ENCODE results near the gene CKAP4. TPM values are rescaled to one million over a fixed set of nuclear protein-coding genes. Genes with fewer than 3 reads are reported as not detected.

The CKAP4 gene
- total RNA-seq, 1 experiment from 2014 or later, result 54.9 TPM

GRCh38 chr12:106281056-106281782 is 33.4 kb upstream of the CKAP4 start:
- in situ Hi-C loops (cut with HindIII; ENCODE audit: low pct_unique_long_range_greater_than_20kb, low sequenced_read_pairs), result no loop called here
- no peak for DNase-seq (ENCODE audit: low read depth, low spot score)

DNA sequence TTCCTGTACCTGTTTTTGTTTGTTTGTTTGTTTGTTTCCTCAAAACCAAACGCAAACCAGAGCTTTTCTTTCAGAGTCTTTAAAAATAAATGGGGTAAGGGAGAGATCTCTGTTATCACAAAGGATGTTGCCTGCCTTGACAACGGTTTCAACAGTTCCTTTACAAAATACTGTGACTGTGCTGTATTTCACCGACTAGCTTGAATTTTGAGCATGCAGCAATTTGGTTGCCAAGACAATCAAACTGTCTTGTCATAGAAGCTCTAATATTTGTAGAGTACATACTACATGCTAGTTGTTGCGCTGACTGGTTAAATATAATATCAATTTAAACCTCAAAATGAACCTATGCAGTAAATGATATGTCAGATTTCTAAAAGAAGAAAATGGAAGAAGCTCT is 32.3 kb upstream of the CKAP4 start:
- no peak for DNase-seq (ENCODE audit: low read depth, low spot score)
- in situ Hi-C loops (cut with HindIII; ENCODE audit: low pct_unique_long_range_greater_than_20kb, low sequenced_read_pairs), result no loop called here

GRCh38 chr12:106276032-106276740 is 28.4 kb upstream of the CKAP4 start:
- in situ Hi-C loops (cut with HindIII; ENCODE audit: low pct_unique_long_range_greater_than_20kb, low sequenced_read_pairs), result no loop called here

DNA sequence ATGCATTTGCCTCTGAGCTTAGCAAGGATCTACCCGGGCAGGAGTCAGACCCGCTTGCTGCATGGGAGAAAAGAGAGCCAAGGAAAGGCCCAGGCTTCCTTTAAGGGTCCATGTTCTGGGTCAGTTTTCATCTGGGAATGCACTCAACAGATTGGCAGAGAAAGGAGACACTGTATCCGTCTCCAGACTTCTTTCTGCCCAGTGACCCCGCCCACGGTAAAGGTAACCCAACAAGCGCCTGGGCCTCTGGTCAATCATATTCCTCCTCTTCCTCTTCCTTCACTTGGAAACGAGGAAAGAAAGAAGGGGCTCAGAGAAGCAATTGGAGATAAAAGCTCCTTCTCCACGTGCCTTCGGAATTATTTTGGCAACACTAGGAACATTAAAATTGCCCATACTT is 27.6 kb upstream of the CKAP4 start:
- no peak for DNase-seq (ENCODE audit: low read depth, low spot score)
- in situ Hi-C loops (cut with HindIII; ENCODE audit: low pct_unique_long_range_greater_than_20kb, low sequenced_read_pairs), result no loop called here

More at GRCh38 chr12:106276032-106276740, 28.4 kb upstream of the CKAP4 start:
- DNase-seq (ENCODE audit: low read depth, low spot score), result no peak

DNA sequence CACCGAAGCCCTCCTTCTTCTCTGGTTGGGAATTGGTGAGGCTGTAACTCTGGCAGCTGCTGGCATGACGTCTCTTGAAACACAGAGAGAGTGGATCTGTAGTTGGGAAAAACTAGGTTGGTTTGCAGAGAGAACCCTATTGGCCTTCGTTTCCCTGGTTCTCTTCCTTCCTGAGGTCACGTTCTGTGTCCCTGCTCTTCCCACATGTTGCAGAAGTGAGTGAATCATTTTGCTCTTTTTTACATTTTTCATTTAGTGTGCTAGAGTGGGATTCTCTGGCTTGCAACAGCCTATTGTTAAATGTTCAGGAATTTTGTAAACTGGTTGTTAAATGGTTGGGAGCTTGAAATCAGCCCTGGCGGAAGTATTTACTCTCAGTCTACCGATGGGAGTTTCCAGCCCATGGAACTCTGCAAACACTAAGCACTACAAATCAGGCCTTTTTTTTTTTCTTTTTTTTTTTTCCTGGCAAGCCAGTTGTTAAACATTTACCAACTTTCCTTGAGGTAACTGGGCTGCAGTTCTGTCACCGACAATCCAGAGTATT is 26.8 kb upstream of the CKAP4 start:
- no peak for DNase-seq (ENCODE audit: low read depth, low spot score)
- in situ Hi-C loops (cut with HindIII; ENCODE audit: low pct_unique_long_range_greater_than_20kb, low sequenced_read_pairs), result no loop called here

DNA sequence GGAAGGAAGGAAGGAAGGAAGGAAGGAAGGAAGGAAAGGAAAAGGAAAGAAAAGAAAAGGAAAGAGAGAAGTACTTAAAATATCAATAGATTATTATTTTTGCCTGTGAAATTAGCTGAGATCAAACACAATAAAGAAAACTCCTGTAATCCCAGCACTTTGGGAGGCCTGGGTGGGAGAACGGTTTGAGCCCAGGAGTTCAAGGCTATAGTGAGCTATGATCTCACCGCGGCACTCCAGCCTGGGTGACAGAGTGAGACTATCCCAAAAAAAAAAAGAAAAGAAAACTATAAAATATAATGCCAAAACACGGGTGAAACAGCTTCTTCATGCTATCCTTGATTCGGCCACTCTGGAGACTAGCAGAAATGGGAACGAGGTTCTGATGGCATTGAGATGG is 26.2 kb upstream of the CKAP4 start:
- in situ Hi-C loops (cut with HindIII; ENCODE audit: low pct_unique_long_range_greater_than_20kb, low sequenced_read_pairs), result no loop called here
- DNase-seq (ENCODE audit: low read depth, low spot score), result no peak

GRCh38 chr12:106273491-106273890 is 25.7 kb upstream of the CKAP4 start:
- in situ Hi-C loops (cut with HindIII; ENCODE audit: low pct_unique_long_range_greater_than_20kb, low sequenced_read_pairs), result no loop called here
- no peak for DNase-seq (ENCODE audit: low read depth, low spot score)

DNA sequence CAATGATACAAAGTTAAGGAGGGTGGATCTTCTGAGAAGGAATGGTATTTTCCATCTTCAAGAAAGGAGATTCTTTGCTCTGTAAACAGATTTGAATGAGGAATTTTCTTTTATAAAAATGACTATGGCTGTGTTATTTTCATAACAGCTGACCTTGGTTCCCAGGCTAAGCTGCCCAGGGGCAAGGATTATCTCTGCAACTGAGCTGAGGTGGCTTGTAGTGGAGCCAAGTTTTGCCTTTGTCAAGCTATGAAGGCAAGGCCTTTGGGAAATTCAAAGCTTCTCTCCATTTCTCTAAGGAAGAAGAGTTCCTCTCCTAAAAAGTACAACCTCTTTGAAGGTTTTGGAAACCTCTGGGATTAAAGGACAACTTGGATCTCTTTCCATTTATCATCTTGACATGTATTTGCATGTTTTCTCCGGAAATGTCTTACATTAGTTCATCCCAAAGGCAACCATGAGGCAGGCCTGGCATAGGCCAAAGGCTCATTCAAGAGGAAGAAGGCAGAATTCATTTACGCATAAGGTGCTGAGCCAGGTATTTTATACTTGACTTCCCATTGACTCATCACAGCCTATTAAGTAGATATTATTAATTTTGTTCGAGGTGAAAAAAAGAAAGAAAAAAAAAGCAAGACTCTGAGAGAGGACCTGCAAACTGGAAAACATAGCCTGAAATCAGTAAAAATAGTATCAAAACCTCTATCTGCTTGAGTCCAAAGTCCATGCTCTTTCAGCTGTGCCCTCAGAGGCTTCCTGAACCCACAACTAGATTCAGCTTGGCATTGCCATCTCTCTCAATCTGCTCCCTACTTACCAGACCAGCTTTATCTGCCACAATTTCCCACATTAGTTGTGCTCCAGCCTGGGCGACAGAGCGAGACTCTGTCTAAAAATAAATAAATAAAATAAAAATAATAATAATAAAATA is 24.0 kb upstream of the CKAP4 start:
- in situ Hi-C loops (cut with HindIII; ENCODE audit: low pct_unique_long_range_greater_than_20kb, low sequenced_read_pairs), result no loop called here
- peak; percentile 42 for DNase-seq (ENCODE audit: low read depth, low spot score)

- no peak for DNase-seq (ENCODE audit: low read depth, low spot score)
- in situ Hi-C loops (cut with HindIII; ENCODE audit: low pct_unique_long_range_greater_than_20kb, low sequenced_read_pairs), result no loop called here
Measured at GRCh38 chr12:106269150-106269771, 21.4 kb upstream of the CKAP4 start.

DNA sequence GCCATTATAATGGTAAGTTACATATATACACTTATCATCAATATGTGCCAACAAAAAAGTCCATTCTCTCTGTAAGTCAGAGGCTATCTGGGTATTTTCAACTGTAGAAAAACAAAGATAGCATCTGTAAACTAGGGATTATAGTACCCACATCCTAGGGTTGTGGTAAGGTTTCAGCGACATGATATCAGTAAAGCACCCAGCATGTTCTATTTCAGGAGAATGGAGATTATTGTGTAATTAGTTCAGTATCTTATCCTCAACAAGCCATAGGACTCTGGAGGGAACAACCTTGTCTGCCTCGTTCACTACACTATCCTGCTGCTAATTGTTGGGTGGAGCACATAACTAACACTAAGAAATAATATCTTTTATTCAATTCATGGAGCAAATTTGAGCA is 19.7 kb upstream of the CKAP4 start:
- no peak for DNase-seq (ENCODE audit: low read depth, low spot score)
- in situ Hi-C loops (cut with HindIII; ENCODE audit: low pct_unique_long_range_greater_than_20kb, low sequenced_read_pairs), result no loop called here

DNA sequence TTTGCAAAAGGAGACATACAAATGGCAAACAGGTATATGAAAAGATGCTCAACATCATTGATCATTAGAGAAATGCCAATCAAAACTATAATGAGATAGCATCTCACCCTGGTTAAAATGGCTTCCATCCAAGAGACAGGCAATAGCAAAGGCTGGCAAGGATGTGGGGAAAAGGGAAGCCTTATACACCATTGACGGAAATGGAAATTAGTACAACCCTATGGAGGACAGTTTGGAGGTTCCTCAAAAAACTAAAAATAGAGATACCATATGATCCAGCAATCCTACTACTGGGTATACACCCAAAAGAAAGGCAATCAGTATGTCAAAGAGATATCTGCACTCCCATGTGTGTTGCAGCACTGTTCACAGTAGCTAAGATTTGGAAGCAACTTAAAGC is 17.3 kb upstream of the CKAP4 start:
- DNase-seq (ENCODE audit: low read depth, low spot score), result peak; percentile 27
- in situ Hi-C loops (cut with HindIII; ENCODE audit: low pct_unique_long_range_greater_than_20kb, low sequenced_read_pairs), result no loop called here

DNA sequence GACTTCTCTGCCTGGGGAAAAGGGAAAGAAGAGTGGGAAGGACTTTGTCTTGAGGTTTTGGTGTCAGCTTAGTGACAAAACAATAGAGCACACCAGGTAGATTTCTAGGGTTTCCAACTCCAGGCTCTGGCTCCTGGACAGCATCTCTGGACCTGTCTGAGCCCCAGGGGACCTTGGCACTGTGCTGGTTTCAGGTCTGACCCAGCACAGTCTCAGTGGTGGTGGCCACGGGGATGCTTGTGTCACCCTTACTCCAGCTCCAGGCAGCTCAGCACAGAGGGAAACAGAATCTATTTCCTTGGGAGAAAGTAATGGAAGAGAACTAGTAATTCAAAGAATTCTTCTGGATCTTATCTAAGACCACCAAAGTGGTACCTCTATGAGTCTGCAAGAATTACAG is 11.1 kb upstream of the CKAP4 start:
- in situ Hi-C loops (cut with HindIII; ENCODE audit: low pct_unique_long_range_greater_than_20kb, low sequenced_read_pairs), result no loop called here

GRCh38 chr12:106258226-106258625 is 10.4 kb upstream of the CKAP4 start:
- in situ Hi-C loops (cut with HindIII; ENCODE audit: low pct_unique_long_range_greater_than_20kb, low sequenced_read_pairs), result no loop called here
- no peak for DNase-seq (ENCODE audit: low read depth, low spot score)

More for the DNA sequence above, 11.1 kb upstream of the CKAP4 start:
- DNase-seq (ENCODE audit: low read depth, low spot score), result no peak

GRCh38 chr12:106256524-106256923 is 8.7 kb upstream of the CKAP4 start:
- in situ Hi-C loops (cut with HindIII; ENCODE audit: low pct_unique_long_range_greater_than_20kb, low sequenced_read_pairs), result no loop called here
- DNase-seq (ENCODE audit: low read depth, low spot score), result no peak

DNA sequence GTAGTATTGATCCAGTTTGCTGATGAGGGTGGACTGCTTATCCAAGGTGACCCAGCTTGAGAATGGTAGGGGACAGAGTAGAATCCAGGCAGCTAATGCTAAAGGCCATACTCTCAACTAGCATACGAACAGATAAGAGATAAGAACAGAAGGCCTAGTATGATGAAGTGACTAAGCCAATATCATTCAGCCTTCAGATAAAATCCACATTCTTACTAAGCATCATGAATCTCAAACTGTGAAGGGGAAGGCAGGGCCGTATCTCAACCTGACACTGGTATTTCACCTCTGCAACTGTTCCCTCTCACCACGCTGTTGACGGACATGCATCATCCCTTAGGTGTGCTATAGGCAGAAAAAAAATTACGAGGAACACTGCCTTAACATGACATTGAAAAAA is 8.1 kb upstream of the CKAP4 start:
- in situ Hi-C loops (cut with HindIII; ENCODE audit: low pct_unique_long_range_greater_than_20kb, low sequenced_read_pairs), result no loop called here
- DNase-seq (ENCODE audit: low read depth, low spot score), result no peak

DNA sequence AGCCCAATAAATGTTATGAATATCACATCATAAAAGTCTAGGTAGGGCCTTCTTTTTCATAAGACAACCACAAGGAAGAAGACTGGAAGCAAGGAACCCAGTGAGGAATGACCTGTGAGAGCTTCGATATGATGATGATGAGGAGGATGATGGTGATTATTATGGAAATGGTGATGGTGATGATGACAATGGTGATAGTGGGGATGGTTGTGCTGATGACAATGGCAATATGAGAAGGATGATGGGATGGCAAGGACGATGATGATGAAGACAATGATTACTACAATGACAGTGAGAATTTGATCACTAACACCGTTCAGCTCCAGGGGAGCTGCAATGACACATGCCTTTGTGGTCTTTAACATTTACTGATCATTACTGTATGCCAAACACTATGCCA is 7.7 kb upstream of the CKAP4 start:
- DNase-seq (ENCODE audit: low read depth, low spot score), result no peak
- in situ Hi-C loops (cut with HindIII; ENCODE audit: low pct_unique_long_range_greater_than_20kb, low sequenced_read_pairs), result no loop called here

- no peak for DNase-seq (ENCODE audit: low read depth, low spot score)
- in situ Hi-C loops (cut with HindIII; ENCODE audit: low pct_unique_long_range_greater_than_20kb, low sequenced_read_pairs), result no loop called here
Measured at GRCh38 chr12:106254724-106255123, 6.9 kb upstream of the CKAP4 start.
